HG03175 (cell line): ENCODE results near the gene CHRM4.
A peak's percentile ranks its signal among the peaks of the same experiment; 100 is the strongest.

Experiments
- ATAC-seq: cut with Tn5 transposase; IDR thresholded peaks from one replicate; pipeline ENCODE4 v1.9.1; 2021; ENCODE audit warnings: mild to moderate bottlenecking, moderate library complexity; ENCODE audit not compliant: unreplicated experiment

CHRM4 gene

GRCh38 chr11:46404476-46405017 is 13.0 kb upstream of the CHRM4 start:
- ATAC-seq: no peak

GRCh38 chr11:46402957-46403902 is 11.7 kb upstream of the CHRM4 start:
- ATAC-seq: no peak

DNA sequence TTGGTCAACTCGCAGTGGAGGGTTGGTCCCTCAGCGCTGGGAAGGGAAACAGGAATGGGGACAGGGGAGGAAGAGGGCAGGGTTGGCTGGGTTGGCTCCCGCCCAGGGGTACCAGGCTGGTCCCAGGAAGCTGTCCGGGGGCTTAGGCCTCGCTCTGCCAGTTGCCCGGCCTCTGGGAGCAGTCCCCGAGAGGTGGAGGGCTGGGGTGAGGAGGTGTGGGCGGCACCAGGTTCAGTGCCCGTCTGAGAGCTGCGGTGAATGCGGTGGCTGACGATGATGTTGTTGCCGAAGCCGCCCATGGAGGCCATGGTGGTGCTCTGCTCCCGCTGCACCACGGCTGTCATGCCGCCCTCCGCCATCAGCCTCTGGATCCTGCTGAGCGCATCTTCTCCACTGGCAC is 6.0 kb upstream of the CHRM4 start:
- ATAC-seq: no peak

DNA sequence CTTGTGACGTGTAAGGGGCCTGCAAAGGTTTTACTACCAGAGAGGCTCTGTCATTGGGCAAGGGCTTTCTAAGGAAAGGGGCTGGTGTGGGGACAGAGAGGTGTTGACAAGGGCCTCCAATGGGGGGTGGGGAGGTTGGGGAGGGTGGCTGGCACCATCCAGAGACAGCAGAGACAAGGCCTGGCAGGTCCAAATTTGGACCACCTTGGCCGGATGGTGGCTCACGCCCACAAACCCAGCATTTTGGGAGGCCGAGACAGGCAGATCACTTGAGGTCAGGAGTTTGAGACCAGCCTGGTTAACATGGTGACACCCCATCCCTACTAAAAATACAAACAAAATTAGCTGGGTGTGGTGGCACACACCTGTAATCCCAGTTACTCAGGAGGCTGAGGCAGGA is 2.2 kb upstream of the CHRM4 start:
- no peak for ATAC-seq

GRCh38 chr11:46393231-46393616 is 1.6 kb upstream of the CHRM4 start:
- ATAC-seq: no peak

DNA sequence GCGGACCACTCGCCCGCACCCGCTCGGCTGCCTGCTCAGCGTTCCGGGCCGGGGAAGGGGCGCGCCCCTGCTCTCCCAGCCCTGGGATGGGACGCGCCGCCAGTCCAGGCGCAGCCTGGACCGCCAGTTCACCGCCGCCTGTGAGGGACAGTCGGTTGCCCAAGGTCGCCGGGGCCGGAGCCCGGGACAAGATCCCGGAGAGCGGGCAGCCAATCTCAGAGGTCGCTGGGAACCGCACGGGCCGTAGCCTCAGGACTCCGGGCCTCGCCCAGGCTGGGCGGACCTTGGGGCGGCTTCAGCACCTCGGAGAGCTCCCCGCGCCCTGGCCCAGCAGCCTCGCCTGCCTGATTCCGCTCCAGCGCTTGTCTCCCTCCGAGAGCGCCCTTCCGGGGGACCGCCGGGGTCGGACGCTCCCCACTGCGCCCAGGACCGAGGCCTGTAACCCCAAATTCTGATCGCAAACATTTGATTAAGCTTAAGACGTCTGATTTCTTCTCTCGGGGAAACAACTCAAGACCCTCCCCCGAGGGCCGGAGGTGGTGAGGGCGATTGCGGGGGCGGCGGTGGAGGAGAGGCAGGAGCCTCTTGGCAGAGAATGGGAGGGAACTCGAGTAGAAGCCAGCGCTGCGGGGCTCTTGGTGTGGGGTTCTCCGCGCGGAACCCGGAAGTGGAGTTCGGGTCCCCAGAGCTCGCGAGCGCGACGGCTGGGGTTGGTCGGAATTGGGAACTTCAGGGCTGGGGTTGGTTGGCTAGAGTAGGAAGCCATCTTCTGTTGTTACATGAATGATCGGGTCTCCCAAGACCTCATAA is 1.1 kb upstream of the CHRM4 start:
- peak; percentile 63 for ATAC-seq

GRCh38 chr11:46391186-46391577 is 394 bp downstream of the CHRM4 start:
- no peak for ATAC-seq

DNA sequence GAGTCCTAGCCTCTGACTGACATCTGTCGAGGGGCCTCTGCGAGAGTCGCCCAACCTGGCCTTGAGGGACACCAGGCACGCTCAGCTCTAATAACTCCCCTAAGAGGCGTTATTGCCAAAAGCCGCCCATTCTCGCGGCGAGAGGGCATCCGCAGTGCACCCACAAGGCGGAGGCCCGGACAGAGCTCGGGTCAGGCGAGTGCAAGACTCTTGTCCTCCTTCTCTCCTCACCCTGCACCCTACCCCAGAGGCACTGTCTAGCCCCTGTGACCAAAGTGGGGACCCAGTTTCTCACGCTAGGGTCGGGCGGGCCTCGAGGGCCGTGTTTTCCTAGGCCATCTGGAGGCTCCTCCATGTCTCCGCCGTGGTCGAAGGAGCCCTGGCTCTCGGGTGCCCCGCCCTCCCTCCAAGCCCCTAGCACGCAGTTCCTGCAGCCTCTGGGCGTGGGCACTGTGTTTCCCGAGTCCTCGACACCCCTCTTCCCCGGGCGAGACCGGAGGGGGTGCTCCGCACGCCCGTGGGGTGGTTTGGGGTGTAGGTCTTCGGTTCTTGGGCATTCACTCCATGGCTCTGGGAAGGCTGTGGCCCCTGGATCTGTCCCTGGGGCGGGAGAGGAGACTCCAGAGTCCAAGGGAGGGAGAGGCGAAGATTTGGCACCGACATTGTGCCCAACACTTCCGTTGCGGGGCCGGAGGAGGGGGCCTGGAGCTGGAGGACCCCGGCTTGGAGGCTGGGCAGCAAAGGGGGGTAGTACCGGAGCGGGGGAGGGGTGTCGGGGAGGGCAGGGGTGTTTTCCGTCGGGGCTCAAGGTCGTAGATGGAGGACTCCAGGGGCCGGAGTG is 1.0 kb downstream of the CHRM4 start:
- ATAC-seq: no peak

- ATAC-seq: peak; percentile 44
Measured at GRCh38 chr11:46389450-46390330, 1.9 kb downstream of the CHRM4 start.

DNA sequence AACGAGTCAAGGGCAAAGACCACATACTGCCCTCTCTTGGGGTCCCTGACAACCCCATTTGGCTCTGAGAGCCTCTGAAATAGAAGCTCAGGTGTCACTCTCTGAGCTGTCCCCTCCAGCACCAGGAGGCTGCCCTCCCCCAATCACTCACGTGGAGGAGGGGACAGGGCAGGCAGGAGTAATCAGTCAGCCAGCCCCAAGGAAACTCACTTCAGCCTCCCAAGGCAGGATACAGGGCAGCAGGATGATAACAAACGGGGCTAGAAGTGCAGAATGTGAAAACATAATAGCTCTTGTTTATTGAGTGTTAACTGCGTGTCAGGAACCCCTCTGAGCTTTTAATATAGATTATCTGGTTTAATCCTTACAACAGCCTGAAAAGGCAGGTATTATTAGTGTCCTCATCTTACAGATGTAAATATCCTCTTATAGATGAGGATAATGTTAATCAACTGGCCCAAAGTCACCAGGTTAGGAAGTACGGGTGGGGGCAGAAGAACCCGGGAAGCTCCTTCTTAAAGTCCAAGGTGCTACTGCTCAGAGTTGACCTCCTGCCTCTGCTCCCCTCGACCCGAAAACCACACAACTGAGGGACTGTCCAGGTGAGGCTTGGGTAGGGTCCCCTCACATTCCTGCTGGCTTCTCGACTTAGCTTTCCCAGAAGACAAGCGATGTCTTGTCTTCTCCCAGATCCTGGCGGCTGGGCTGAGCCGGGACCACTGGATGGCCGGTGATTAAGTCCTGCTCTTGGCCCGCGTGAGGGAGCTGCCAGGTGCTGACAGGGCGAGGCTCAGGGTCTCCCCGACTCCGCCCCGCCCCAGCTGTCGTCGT is 2.7 kb downstream of the CHRM4 start:
- ATAC-seq: no peak

- ATAC-seq: no peak
Measured at GRCh38 chr11:46387919-46388618, 3.5 kb downstream of the CHRM4 start.

DNA sequence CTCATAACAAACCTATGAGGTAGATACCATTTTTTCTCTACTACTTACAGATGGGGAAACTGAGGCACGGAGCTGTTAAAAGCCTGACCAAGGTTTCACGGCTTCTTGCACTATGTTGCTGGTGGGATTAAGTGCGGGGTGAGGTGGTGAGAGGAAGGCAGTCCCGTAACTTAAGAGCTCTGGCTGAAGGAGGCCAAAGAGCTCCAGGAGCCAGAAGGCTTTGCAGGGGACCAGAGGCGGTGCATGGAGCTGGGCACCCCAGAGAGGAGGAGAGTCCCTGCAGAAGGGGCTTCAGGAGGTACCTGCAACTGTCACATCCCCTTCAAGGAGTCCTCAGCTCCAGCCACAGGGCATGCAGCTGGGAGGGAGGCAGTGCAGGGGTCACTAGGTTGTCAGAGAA is 4.1 kb downstream of the CHRM4 start:
- no peak for ATAC-seq

- no peak for ATAC-seq
Measured at GRCh38 chr11:46386674-46387073, 4.9 kb downstream of the CHRM4 start.

DNA sequence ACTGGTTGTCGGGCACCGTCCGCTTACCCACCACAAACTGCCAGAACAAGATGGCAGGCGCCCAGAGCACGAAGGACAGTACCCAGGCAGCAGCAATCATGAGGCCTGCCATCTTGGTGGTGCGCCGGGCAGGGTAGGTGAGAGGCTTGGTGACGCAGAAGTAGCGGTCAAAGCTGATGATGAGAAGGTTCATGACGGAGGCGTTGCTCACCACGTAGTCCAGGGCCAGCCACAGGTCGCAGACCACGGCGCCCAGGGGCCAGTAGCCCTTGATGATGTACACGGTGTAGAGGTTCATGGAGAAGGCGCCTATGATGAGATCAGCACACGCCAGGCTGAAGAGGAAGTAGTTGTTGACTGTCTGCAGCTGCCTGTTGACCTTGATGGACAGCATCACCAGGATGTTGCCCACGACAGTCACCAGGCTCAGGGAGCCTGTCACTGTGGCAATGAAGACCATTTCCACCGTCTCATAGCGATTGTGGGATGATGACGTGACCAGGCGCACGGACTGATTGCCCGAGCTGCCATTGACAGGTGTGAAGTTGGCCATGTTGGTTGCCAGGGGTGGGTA is 5.5 kb downstream of the CHRM4 start:
- no peak for ATAC-seq

GRCh38 chr11:46385169-46386004 is 6.2 kb downstream of the CHRM4 start:
- ATAC-seq: no peak

GRCh38 chr11:46383974-46384701 is 7.4 kb downstream of the CHRM4 start:
- ATAC-seq: no peak

GRCh38 chr11:46383404-46383758 is 8.2 kb downstream of the CHRM4 start:
- no peak for ATAC-seq
